Adrenal gland (tissue), 12 donors: Measurements from ENCODE around the gene MAP3K2. TPM values are rescaled to one million over a fixed set of nuclear protein-coding genes. Genes with fewer than 3 reads are reported as not detected.

Experiments
- DNase-seq, 7 donors: peaks; one replicate each; pipeline ENCODE4 v3.0.0-alpha.2; 2019 to 2020
- H3K27ac ChIP-seq, 5 donors: fragments of 200-600 bp; sonication (generic) in 4 of 5; 1 replicate in 3 of 5; 2 replicates in 2 of 5; pipeline versions ENCODE4 v1.5.1 to v1.8.0; 2016 to 2020; ENCODE audit warnings: mild to moderate bottlenecking in 1 of 5
- H3K27me3 ChIP-seq: fragments of 200-600 bp; 2 replicates; pipeline ENCODE4 v1.8.0; 2021
- H3K36me3 ChIP-seq, 2 donors: fragments of 200-600 bp; replicated peaks in 1 of 2; 1 replicate in 1 of 2; 2 replicates in 1 of 2; pipeline versions ENCODE4 v1.5.1 to v1.8.0; 2018 to 2022
- H3K4me1 ChIP-seq, 2 donors: fragments of 200-600 bp; replicated peaks in 1 of 2; 1 replicate in 1 of 2; 2 replicates in 1 of 2; pipeline versions ENCODE4 v1.5.1 to v1.8.0; 2018 to 2021
- H3K4me3 ChIP-seq, 4 donors: fragments of 200-600 bp; sonication (generic) in 3 of 4; one replicate each; pipeline ENCODE4 v1.5.1; 2016 to 2018
- H3K9me3 ChIP-seq, 3 donors: fragments of 200-600 bp; sonication (generic) in 1 of 3; replicated peaks in 1 of 3; 1 replicate in 2 of 3; 2 replicates in 1 of 3; pipeline versions ENCODE4 v1.5.1 to v1.8.0; 2016 to 2021
- CTCF ChIP-seq, 6 experiments: fragments of 450-650 bp in 4 of 6; fragments of 200-600 bp in 2 of 6; sonication (generic) in 1 of 6; IDR thresholded peaks; 1 replicate in 5 of 6; 2 replicates in 1 of 6; pipeline versions ENCODE4 v1.5.1 to v1.8.0; 2016 to 2021; ENCODE audit warnings: antibody characterized with exemption in 6 of 6, mild to moderate bottlenecking in 2 of 6, moderate library complexity in 1 of 6
- POLR2A ChIP-seq, 2 donors: fragments of 450-650 bp; IDR thresholded peaks; one replicate each; pipeline ENCODE4 v1.6.1; 2017; ENCODE audit warnings: antibody characterized with exemption in 2 of 2, mild to moderate bottlenecking in 2 of 2, moderate library complexity in 1 of 2
- WGBS, 4 donors: extraction: QIAGEN DNeasy Blood & Tissue Kit in 2 of 4; methylation state at CpG; one replicate each; pipeline versions ENCODE4 v1.1.5 to v1.1.7; 2013 to 2017; 5-methylcytosine and 5-hydroxymethylcytosine counted together
- intact Hi-C, 2 donors: fragments of 100-400 bp; cut with DNase I; formaldehyde crosslinking; loops; one replicate each; pipeline versions ENCODE4 v1.14.1 to v1.15.0; 2022 to 2023
- polyA plus RNA-seq, 3 donors: library from polyadenylated mRNA; stranded (reverse); fragments of 200-250 nt in 2 of 3; fragments of 350-450 nt in 1 of 3; fragmentation: Illumina TruSeq in 1 of 3; extraction: RNeasy Lipid Tissue Mini Kit (QIAGEN cat#74804) in 1 of 3; gene quantifications; one replicate each; pipeline ENCODE4 v1.2.3, GENCODE V29; 2013 to 2014
- total RNA-seq, 9 donors: library from RNA; depleted of rRNA in 4 of 9; stranded (reverse); fragments of >200 nt in 4 of 9; fragments of 120-200 nt in 1 of 9; fragmentation: NEBNext Ultra II Directional in 1 of 9; extraction: Animal tissue kit (Norgen Biotek cat#: 25700) in 1 of 9; gene quantifications; one replicate each; pipeline versions ENCODE4 v1.1.0 to v1.2.4, GENCODE V29; 2013 to 2023
- donor health status: healthy with polysubstance abuse.
- donor health status: Bipolar disorder and iron deficiency.
- donor health status: DM: yes; HTN: yes; CAD: no.
- donor health status: DM: no; HTN: no; CAD: no.
- donor health status: DM: no; HTN: no; CAD: no.
- donor health status: DM: yes; HTN: yes; CAD: no.

The MAP3K2 gene
- total and polyA plus RNA-seq, 12 donors = 4.2 to 91.6 (median 49.2) TPM

DNA sequence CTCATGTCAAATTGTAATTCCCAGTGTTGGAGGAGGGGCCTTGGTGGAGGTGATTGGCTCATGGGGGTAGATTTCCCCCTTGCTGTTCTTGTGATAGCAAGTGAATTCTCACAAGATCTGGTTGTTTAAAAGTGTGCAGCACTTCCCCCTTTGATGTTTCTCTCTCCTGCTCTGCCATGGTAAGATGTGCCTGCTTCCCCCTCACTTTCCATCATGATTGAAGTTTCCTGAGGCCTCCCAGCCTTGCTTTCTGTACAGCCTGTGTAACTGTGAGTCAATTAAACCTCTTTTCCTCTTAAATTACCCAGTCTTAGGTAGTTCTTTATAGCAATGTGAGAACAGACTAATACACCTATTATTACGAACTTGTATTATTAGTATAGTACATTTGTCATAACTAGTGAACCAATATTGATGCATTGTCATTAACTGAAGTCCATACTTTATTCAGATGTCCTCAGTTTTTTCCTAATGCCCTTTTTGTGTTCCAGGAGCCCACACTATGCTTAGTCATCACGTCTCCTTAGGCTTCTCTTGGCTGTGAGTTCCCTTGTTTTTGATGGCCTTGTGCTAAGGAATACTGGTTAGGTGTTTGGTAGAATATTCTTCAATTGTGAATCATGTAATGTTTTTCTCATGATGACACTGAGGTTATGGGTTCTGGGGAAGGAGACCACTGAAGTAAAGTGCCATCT, 4.5 kb upstream of the MAP3K2 start:
- Histone ChIP-seq H3K9me3 (no peaks in the 10 kb centered on the region), H3K36me3 (no peaks in the 10 kb centered on the region), H3K27me3 (no peaks in the 10 kb centered on the region), H3K4me1 (peaks cover 0 to 6% of the 10 kb centered on the region in 2 donors), H3K4me3 (no peak overlapping the region), H3K27ac (no peak overlapping the region)
- no peak for DNase-seq
- intact Hi-C loops = loop anchor here in 1 of 2 donors (2.0 kb wide), 1 partner anchor 31 kb away; no protein-coding TSS in a partner anchor
- WGBS, 4 donors = 80 to 95% (median 89%) methylated on average over 2 of the region's 2 CpGs
- TF ChIP-seq CTCF (IDR thresholded peaks at IDR 0.05) (no peak), POLR2A (IDR thresholded peaks at IDR 0.05) (no peak)

- TF ChIP-seq CTCF (IDR thresholded peaks at IDR 0.05) = no peak
- TF ChIP-seq POLR2A (IDR thresholded peaks at IDR 0.05) = no peak
- intact Hi-C loops = no loop called here
- Histone ChIP-seq H3K36me3 (no peaks in the 10 kb centered on the region), H3K9me3 (no peaks in the 10 kb centered on the region), H3K4me1 (peaks cover 6 to 20% of the 10 kb centered on the region in 2 donors), H3K27me3 (no peaks in the 10 kb centered on the region), H3K4me3 (no peak overlapping the region), H3K27ac (no peak overlapping the region)
- no peak for DNase-seq
- WGBS, 4 donors = 67 to 85% (median 79%) methylated on average over 5 of the region's 5 CpGs
Observed at GRCh38 chr2:127389778-127390435, 2.1 kb upstream of the MAP3K2 start.

- Histone ChIP-seq H3K4me3 (peak overlapping the region in 3 of 4 donors; percentile 1 to 98 (median 23)), H3K36me3 (no peaks in the 10 kb centered on the region), H3K27ac (peak overlapping the region; percentile 59 to 100 (median 100)), H3K9me3 (no peaks in the 10 kb centered on the region), H3K27me3 (no peaks in the 10 kb centered on the region), H3K4me1 (peaks cover 6 to 28% of the 10 kb centered on the region in 2 donors)
- DNase-seq = no peak
- intact Hi-C loops = no loop called here
- TF ChIP-seq POLR2A (IDR thresholded peaks at IDR 0.05) = no peak
- no peak for TF ChIP-seq CTCF (IDR thresholded peaks at IDR 0.05)
- WGBS, 4 donors = 53 to 61% (median 56%) methylated on average over 8 of the region's 8 CpGs
Observed at GRCh38 chr2:127388423-127389164, 819 bp upstream of the MAP3K2 start.
